Osteoblast (primary cell): ENCODE data around the gene ADCY5. TPM values are rescaled to one million over a fixed set of nuclear protein-coding genes. Genes with fewer than 3 reads are reported as not detected.

Experiments
- DNase-seq: peaks from one replicate; pipeline ENCODE4 v3.0.0; 2011; ENCODE audit warnings: low spot score, mixed read lengths; ENCODE audit not compliant: insufficient read length; ENCODE audit errors: missing footprints
- H2AFZ ChIP-seq: 2 replicates; pipeline ENCODE4 v1.6.0; 2011; ENCODE audit warnings: mild to moderate bottlenecking, low read length
- H3K27ac ChIP-seq: 2 replicates; pipeline ENCODE4 v1.5.1; 2011; ENCODE audit warnings: mild to moderate bottlenecking, low read depth, low read length, moderate library complexity
- H3K27me3 ChIP-seq: 2 replicates; pipeline ENCODE4 v1.6.0; 2012; ENCODE audit warnings: mild to moderate bottlenecking, control low read depth, inconsistent platforms, low read length, moderate library complexity; ENCODE audit not compliant: insufficient read depth
- H3K36me3 ChIP-seq: 2 replicates; pipeline ENCODE4 v1.5.1; 2011; ENCODE audit warnings: mild to moderate bottlenecking, low read length, control low read depth, moderate library complexity; ENCODE audit not compliant: insufficient read depth
- H3K4me1 ChIP-seq: 2 replicates; pipeline ENCODE4 v1.5.1; 2011; ENCODE audit warnings: mild to moderate bottlenecking, low read length, control low read depth, moderate library complexity; ENCODE audit not compliant: insufficient read depth
- H3K4me2 ChIP-seq: 2 replicates; pipeline ENCODE4 v1.6.0; 2011; ENCODE audit warnings: mild to moderate bottlenecking, low read length; ENCODE audit not compliant: insufficient read depth
- H3K4me3 ChIP-seq: fragments of 200-600 bp; sonication (generic); 3 replicates; pipeline ENCODE4 v1.5.1; 2012; ENCODE audit warnings: mild to moderate bottlenecking, low read length, inconsistent platforms; ENCODE audit not compliant: insufficient read depth
- H3K79me2 ChIP-seq: 2 replicates; pipeline ENCODE4 v1.6.0; 2012; ENCODE audit warnings: mild to moderate bottlenecking, low read length, control low read depth, inconsistent platforms; ENCODE audit not compliant: insufficient read depth
- H3K9me3 ChIP-seq: 2 replicates; pipeline ENCODE4 v1.5.1; 2011; ENCODE audit warnings: low read depth, low read length, control low read depth
- H4K20me1 ChIP-seq: 2 replicates; pipeline ENCODE4 v1.6.0; 2012; ENCODE audit warnings: mild to moderate bottlenecking, low read length, control low read depth; ENCODE audit not compliant: insufficient read depth
- total RNA-seq: library from RNA; depleted of rRNA; stranded (reverse); fragments of >200 nt; gene quantifications from 2 replicates; pipeline ENCODE4 v1.2.3, GENCODE V29; 2012
- TF ChIP-seq, protein P1 (sequence below): IDR thresholded peaks from 2 replicates; pipeline ENCODE4 v1.5.1; 2011; ENCODE audit warnings: mild to moderate bottlenecking, low read depth, low read length, moderate library complexity; ENCODE audit errors: extremely low read depth

The ADCY5 gene
- total RNA-seq, 1 donor: 0.72 TPM

DNA sequence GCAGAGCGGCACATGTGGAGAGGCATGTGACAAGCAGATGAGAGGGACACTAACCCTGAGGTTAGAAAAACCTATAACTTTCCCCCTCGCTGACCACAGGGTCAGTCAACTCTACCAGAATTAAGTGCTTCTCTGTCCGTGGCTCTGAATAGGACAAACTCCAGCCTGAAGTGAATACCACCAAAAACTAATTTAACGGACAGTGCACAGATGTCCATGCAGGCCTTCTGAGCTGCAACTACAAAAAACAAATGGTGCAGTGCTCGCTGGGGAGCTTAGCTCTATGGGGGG, 59.3 kb downstream of the ADCY5 start:
- no peak overlapping the region for H3K4me2 ChIP-seq
- no peaks in the 10 kb centered on the region for H3K79me2 ChIP-seq
- no peaks in the 10 kb centered on the region for H3K9me3 ChIP-seq
- no peak overlapping the region for H3K4me3 ChIP-seq
- DNase-seq: no peak
- TF ChIP-seq, protein P1, sequence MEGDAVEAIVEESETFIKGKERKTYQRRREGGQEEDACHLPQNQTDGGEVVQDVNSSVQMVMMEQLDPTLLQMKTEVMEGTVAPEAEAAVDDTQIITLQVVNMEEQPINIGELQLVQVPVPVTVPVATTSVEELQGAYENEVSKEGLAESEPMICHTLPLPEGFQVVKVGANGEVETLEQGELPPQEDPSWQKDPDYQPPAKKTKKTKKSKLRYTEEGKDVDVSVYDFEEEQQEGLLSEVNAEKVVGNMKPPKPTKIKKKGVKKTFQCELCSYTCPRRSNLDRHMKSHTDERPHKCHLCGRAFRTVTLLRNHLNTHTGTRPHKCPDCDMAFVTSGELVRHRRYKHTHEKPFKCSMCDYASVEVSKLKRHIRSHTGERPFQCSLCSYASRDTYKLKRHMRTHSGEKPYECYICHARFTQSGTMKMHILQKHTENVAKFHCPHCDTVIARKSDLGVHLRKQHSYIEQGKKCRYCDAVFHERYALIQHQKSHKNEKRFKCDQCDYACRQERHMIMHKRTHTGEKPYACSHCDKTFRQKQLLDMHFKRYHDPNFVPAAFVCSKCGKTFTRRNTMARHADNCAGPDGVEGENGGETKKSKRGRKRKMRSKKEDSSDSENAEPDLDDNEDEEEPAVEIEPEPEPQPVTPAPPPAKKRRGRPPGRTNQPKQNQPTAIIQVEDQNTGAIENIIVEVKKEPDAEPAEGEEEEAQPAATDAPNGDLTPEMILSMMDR: no peak
- H2AFZ ChIP-seq: no peak overlapping the region
- peaks cover 3% of the 10 kb centered on the region for H3K27me3 ChIP-seq
- H3K36me3 ChIP-seq: no peaks in the 10 kb centered on the region
- no peaks in the 10 kb centered on the region for H3K4me1 ChIP-seq
- H4K20me1 ChIP-seq: no peaks in the 10 kb centered on the region
- H3K27ac ChIP-seq: no peak overlapping the region

DNA sequence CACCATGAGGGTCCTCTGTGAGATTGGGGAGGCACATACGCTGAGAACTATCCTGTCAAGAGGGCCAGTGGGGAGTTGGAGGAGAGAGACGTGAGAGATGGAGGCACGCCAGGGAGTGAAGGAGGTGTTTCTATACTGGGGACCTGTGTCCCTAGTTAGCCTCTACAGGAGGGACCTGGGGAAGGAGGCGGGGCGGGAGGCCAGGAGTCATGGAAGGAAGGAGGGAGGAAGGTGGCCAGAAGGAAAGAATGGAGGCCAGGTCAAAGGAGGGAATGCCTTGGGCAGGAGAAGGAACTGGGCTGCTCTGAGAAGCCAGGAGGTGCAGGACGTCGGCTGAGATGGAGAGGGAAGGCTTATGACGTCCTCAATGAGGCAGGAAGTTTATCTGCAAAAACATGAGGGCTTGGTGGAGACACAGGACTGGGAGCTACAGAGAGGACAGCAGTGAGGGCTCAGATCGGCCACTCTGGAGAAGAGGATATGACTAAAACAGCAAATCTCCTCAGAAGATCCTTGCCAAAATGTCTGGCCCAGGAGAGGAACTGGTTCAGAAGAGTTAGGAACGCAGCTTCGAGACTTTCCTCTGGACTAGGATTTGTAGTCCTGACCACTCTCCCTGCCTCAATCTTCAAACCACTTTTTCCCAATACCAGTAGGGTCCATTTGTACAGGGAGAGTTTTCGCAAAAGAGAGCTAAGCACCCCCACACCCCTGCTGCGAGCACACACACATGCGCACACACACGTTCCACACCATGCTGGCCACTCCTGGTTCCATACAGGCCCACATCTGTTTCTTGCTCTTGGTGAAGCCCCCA, 59.9 kb downstream of the ADCY5 start:
- Histone ChIP-seq H3K79me2 (no peaks in the 10 kb centered on the region), H3K4me2 (no peak overlapping the region), H3K36me3 (no peaks in the 10 kb centered on the region), H4K20me1 (no peaks in the 10 kb centered on the region), H2AFZ (no peak overlapping the region), H3K27me3 (peaks cover 3% of the 10 kb centered on the region), H3K4me3 (no peak overlapping the region), H3K27ac (no peak overlapping the region), H3K9me3 (no peaks in the 10 kb centered on the region), H3K4me1 (no peaks in the 10 kb centered on the region)
- TF ChIP-seq, protein P1: no peak
- no peak for DNase-seq

DNA sequence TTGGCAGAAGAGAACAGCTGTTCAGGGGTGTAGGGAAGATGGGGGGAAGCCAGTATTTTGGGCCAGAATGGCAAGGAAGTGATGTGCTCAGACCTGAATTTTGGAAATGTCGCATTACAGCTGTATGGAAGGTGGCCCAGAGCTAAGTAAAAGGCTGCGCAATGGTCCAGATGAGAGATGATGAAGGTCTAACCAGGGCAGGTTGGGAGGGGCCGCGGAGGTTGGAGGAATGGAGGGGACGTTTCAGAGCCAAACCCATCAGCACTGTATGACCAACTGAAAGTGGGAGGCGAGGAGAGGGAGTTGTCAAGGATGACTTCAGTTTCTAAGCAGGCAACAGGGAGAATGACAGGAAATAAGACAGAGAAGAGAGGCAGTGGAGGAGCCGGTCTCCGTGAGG, 60.8 kb downstream of the ADCY5 start:
- peaks cover 3% of the 10 kb centered on the region for H3K27me3 ChIP-seq
- no peak for DNase-seq
- no peak overlapping the region for H2AFZ ChIP-seq
- TF ChIP-seq, protein P1: no peak
- H3K4me2 ChIP-seq: no peak overlapping the region
- no peaks in the 10 kb centered on the region for H3K9me3 ChIP-seq
- H3K4me3 ChIP-seq: no peak overlapping the region
- H3K27ac ChIP-seq: no peak overlapping the region
- no peaks in the 10 kb centered on the region for H3K79me2 ChIP-seq
- no peaks in the 10 kb centered on the region for H3K36me3 ChIP-seq
- H3K4me1 ChIP-seq: no peaks in the 10 kb centered on the region
- no peaks in the 10 kb centered on the region for H4K20me1 ChIP-seq

DNA sequence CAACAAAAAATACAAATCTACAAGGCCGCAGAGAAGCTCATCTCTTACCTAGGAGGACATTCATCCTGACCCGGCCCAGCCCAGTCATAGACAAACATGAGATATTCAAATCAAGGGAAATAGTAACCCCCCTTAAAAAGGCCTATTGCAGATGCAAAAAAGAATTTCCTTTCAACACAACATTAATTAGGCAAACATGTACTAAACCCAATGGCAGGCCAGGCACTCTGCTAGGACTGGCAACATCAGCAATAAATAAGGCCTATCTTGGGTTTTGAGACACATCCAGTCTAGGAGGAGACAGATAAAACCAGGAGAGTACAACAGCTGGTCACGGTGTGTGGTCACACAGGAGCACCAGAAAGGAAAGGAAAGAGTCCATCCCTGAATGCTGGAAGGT, 61.4 kb downstream of the ADCY5 start:
- DNase-seq: no peak
- no peaks in the 10 kb centered on the region for H3K36me3 ChIP-seq
- no peaks in the 10 kb centered on the region for H3K9me3 ChIP-seq
- peaks cover 3% of the 10 kb centered on the region for H3K27me3 ChIP-seq
- H4K20me1 ChIP-seq: no peaks in the 10 kb centered on the region
- no peak overlapping the region for H3K4me3 ChIP-seq
- TF ChIP-seq, protein P1: no peak
- H3K27ac ChIP-seq: no peak overlapping the region
- no peak overlapping the region for H3K4me2 ChIP-seq
- H3K4me1 ChIP-seq: no peaks in the 10 kb centered on the region
- no peaks in the 10 kb centered on the region for H3K79me2 ChIP-seq
- no peak overlapping the region for H2AFZ ChIP-seq
